Endothelial cell of hepatic sinusoid (primary cell): ENCODE data around the gene KDM1B.

Experiments
- in situ Hi-C: cut with HindIII; loops from 2 replicates; pipeline ENCODE4 v1.10.0; 2017; ENCODE audit warnings: low sequenced_read_pairs

The KDM1B gene

GRCh38 chr6:18155150-18155863, at the start of gene KDM1B:
KDM1B (plus strand) TSS chr6:18155422; CDS start chr6:18159896, 4,474 bp downstream.
- in situ Hi-C loops, result loop anchor here (5.0 kb wide), 1 partner anchor 47 kb away; no protein-coding TSS in a partner anchor

DNA sequence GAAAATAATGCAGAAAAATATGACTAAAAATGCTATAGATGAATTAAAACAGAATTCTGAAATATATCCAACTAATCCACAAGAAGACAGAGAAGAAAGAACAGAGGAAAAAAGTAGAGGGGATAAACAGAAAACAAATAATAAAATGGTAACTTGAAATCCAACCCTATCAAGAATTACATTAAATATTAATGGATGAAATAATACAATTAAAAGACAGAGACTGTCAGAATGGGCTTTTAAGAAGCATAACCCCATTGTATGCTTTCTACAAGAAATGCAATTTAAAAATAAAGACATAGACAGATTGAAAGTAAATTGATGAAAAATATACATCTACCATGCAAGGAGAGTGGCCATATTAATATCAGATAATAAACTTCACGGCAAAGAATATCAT, 48.2 kb upstream of the KDM1B start:
- in situ Hi-C loops, result loop anchor here (25.0 kb wide), 1 partner anchor 295 kb away; no protein-coding TSS in a partner anchor

DNA sequence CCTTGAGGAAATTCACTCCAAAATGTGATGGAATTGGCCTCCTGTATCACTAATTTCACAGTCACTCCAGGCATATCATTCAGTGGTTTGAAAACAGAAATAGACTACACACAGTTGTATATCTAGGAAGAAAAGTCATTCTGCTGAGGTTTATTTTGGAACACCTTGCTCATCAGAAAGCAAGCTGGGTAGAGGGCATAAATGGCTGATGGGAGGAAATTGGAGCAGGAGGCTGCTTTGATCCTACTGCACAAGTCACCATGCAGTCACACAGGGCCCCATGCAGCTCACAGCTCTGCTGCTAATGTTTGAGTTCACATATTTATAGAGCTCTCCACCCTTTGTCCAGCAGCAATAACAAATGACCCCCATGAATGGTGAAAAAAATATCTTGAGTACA, 45.1 kb upstream of the KDM1B start:
- in situ Hi-C loops, result loop anchor here (25.0 kb wide), 1 partner anchor 298 kb away; no protein-coding TSS in a partner anchor

DNA sequence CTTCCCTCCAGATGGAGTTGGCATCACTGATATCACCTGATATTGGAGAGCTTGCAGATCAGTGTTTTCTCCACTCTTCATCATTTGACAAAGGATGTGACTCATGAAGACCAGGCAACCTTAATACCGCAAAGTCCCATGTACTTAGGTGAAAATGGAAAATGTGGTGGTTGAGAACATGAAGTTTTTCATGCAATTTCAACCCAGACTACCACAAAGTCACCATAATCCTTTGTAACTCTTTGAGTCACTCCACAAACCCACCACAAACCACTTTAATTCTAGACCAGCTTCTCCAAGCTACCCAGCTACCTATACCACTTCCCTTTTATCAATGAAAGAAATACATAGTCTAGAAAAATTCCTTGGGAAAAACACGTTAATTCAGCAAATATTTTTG, 39.9 kb upstream of the KDM1B start:
- in situ Hi-C loops, result loop anchor here (25.0 kb wide), 1 partner anchor 303 kb away; no protein-coding TSS in a partner anchor

- in situ Hi-C loops, result loop anchor here (25.0 kb wide), 1 partner anchor 305 kb away; no protein-coding TSS in a partner anchor
Measured at GRCh38 chr6:18117136-18117535, 38.1 kb upstream of the KDM1B start.

DNA sequence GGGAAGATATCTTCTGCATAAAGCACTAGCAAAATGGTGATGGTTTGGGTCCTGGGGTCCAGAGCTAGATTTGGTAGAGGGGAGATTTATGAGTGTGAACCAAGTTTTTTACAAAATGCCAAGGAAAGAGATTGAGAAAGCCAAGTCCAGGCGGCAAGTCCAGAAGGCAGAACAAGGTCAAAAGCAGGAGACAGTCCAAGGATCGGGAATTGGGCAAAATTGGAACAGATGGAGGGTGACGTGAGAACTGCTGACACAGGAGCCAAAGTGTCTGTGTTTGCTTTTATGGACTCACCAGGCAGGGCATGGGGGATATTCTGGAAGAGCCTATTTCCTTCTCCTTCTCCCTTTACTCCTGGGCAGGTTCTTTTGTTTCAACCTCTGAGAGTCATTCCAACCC, 36.9 kb upstream of the KDM1B start:
- in situ Hi-C loops, result loop anchor here (25.0 kb wide), 1 partner anchor 306 kb away; no protein-coding TSS in a partner anchor

GRCh38 chr6:18119236-18119635, 36.0 kb upstream of the KDM1B start:
- in situ Hi-C loops, result loop anchor here (25.0 kb wide), 1 partner anchor 307 kb away; no protein-coding TSS in a partner anchor

GRCh38 chr6:18121580-18122127, 33.6 kb upstream of the KDM1B start:
- in situ Hi-C loops, result loop anchor here (5.0 to 25.0 kb wide), 2 partner anchors 74 to 309 kb away; no protein-coding TSS in a partner anchor

GRCh38 chr6:18122128-18123093, 32.8 kb upstream of the KDM1B start, which contains the start of gene NHLRC1:
NHLRC1 (minus strand) TSS chr6:18122677; CDS start chr6:18122606, 71 bp downstream.
- in situ Hi-C loops, result loop anchor here (5.0 to 25.0 kb wide), 2 partner anchors 75 to 310 kb away; no protein-coding TSS in a partner anchor

DNA sequence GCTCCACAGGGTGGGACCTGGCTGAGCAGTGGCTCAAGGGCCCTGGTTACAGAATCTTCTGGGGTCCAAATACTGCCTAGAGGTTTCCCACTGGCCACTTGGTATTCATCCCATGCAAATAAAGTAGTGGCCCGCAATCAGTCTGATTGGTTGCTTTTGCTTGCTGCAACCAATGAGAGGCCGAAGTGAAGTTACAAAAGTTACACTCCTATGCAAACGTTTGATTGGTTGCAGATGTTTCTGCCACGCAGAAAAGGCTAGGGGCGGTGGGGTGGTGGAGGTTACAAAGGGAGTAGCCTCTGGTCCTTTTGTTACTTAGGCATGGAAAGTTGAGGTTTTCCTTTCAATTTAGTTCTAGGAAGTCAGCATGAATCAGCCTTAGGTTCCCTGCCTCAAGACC, 29.1 kb upstream of the KDM1B start:
- in situ Hi-C loops, result no loop called here

GRCh38 chr6:18132346-18132745, 22.9 kb upstream of the KDM1B start:
- in situ Hi-C loops, result no loop called here

GRCh38 chr6:18135171-18135570, 20.1 kb upstream of the KDM1B start:
- in situ Hi-C loops, result no loop called here

DNA sequence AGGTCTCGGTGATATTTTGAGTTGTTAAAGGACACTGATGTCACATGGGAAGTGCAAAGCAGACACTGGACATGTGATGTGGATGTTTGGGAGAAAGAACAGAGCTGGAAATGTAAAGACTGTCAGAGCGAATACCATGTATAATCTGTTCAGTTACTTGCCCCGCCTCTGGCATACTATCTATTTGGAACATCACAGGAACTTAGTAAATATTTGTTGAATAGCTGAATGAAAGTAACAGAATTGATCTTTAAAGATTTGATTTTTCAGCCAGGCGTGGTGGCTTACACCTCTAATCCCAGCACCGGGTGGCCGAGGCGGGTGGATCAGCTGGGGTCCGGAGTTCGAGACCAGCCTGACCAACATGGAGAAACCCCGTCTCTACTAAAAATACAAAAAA, 19.0 kb upstream of the KDM1B start:
- in situ Hi-C loops, result no loop called here

- in situ Hi-C loops, result no loop called here
Measured at GRCh38 chr6:18138906-18139305, 16.3 kb upstream of the KDM1B start.

- in situ Hi-C loops, result no loop called here
Measured at GRCh38 chr6:18139935-18140621, 15.1 kb upstream of the KDM1B start.

DNA sequence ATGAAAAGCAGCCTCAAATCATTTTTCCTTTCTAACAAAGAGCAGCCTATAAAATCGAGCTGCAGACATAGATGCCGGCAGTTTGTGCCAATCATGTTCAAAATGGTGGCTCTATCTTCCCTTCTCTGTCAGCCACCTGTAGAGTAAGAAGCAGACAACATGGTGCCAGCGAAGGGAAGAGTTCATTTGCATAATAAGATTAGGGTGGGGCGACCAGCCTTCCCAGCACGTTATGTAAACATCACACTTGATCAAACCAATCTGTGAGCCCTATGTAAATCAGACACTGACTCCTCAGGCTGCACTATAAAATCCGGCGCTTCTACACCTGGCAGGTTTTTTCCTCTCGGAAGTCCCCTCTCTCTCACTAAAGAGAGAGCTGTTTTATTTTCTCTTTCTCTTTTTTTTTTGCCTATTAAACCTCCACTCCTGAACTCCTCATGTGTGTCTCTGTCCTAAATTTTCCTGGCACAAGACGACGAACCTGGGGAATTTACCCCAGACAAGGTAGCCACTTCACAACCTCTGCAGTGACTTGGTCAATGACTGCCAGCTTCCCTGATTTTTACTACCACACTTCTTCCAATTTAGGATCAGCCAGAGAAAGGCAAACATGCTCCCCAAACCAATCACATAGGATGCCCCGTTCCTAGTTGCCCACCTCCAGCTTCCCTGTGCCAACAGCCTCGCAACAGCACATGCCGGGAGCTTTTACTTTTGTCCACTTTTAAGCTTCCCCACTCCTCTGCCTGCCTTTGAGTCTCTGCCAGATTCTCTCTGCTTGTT, 13.2 kb upstream of the KDM1B start:
- in situ Hi-C loops, result no loop called here

DNA sequence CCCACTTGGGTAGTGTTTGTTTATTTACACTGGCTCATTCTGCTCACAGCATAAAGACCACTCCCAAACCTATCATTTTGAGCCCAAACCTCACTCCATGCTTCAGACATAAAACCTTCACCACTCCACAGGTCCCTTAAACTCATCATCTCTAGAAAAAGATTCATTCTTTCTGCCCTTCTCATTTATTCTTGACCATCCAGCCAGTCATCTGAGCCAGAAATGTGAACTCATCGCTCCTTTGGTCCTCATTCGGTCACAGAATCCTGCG, 12.7 kb upstream of the KDM1B start:
- in situ Hi-C loops, result no loop called here

DNA sequence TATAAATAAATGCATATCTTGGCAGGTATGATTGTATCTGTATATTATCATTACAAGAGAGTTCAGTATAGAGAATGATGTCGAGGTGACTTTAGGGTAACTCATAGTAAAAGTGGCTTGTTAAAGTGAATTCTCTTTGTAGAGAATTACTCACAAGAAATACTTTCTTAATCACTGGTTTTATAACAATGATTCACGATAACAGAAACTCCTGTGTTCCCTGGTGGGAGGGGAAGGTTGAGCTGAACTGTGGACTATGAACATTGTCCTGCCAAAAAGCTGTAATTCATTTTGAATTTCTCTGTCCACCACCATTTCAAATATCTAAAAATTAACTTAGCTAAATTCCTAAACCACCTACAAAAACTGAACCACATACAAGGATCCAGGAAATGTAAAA, 8.1 kb upstream of the KDM1B start:
- in situ Hi-C loops, result no loop called here

GRCh38 chr6:18147616-18148015, 7.6 kb upstream of the KDM1B start:
- in situ Hi-C loops, result no loop called here
